Trophoblast cell (in vitro differentiated cells and primary cell): ENCODE data around the gene PGAM2.

Experiments
- DNase-seq, 2 donors: peaks; one replicate each; pipeline ENCODE4 v3.0.0-alpha.2; 2016
- H2AFZ ChIP-seq: 2 replicates; pipeline ENCODE4 v1.6.1; 2013; ENCODE audit warnings: low read length, moderate library complexity, mild to moderate bottlenecking; ENCODE audit not compliant: insufficient read depth, poor library complexity
- H2AK5ac ChIP-seq: 2 replicates; pipeline ENCODE4 v1.6.1; 2013; ENCODE audit warnings: mild to moderate bottlenecking, low read length
- H2BK120ac ChIP-seq: 2 replicates; pipeline ENCODE4 v1.6.1; 2013; ENCODE audit warnings: low read length, mild to moderate bottlenecking, moderate library complexity; ENCODE audit not compliant: insufficient read depth, poor library complexity
- H2BK12ac ChIP-seq: 2 replicates; pipeline ENCODE4 v1.6.1; 2013; ENCODE audit warnings: mild to moderate bottlenecking, low read length, moderate library complexity
- H2BK5ac ChIP-seq: 2 replicates; pipeline ENCODE4 v1.6.1; 2013; ENCODE audit warnings: low read length, low read depth, moderate library complexity, mild to moderate bottlenecking; ENCODE audit not compliant: poor library complexity
- H3K14ac ChIP-seq: 2 replicates; pipeline ENCODE4 v1.6.1; 2013; ENCODE audit warnings: mild to moderate bottlenecking, low read length
- H3K18ac ChIP-seq: 2 replicates; pipeline ENCODE4 v1.6.1; 2013; ENCODE audit warnings: mild to moderate bottlenecking, low read length
- H3K23ac ChIP-seq: 2 replicates; pipeline ENCODE4 v1.6.1; 2013; ENCODE audit warnings: low read length
- H3K27ac ChIP-seq: 2 replicates; pipeline ENCODE4 v1.5.1; 2013; ENCODE audit warnings: low read depth, mild to moderate bottlenecking, inconsistent platforms, low read length, moderate library complexity
- H3K27me3 ChIP-seq: 2 replicates; pipeline ENCODE4 v1.6.1; 2013; ENCODE audit warnings: inconsistent platforms, mild to moderate bottlenecking, low read length, moderate library complexity; ENCODE audit not compliant: insufficient read depth
- H3K36me3 ChIP-seq, 2 experiments: 1 replicate in 1 of 2; 2 replicates in 1 of 2; pipeline ENCODE4 v1.6.1; 2013; ENCODE audit warnings: low read length in 2 of 2, mild to moderate bottlenecking in 2 of 2, moderate library complexity in 1 of 2; ENCODE audit not compliant: insufficient read depth in 2 of 2, control insufficient read depth in 1 of 2
- H3K4ac ChIP-seq: 2 replicates; pipeline ENCODE4 v1.6.1; 2013; ENCODE audit warnings: low read depth, mild to moderate bottlenecking, low read length, moderate library complexity
- H3K4me1 ChIP-seq, 2 experiments: 1 replicate in 1 of 2; 2 replicates in 1 of 2; pipeline ENCODE4 v1.6.1; 2013; ENCODE audit warnings: low read length in 2 of 2, mild to moderate bottlenecking in 2 of 2, moderate library complexity in 1 of 2; ENCODE audit not compliant: insufficient read depth in 2 of 2, control insufficient read depth in 1 of 2
- H3K4me2 ChIP-seq: 2 replicates; pipeline ENCODE4 v1.6.1; 2013; ENCODE audit warnings: inconsistent platforms, mild to moderate bottlenecking, low read length, moderate library complexity
- H3K4me3 ChIP-seq: 2 replicates; pipeline ENCODE4 v1.5.1; 2013; ENCODE audit warnings: mild to moderate bottlenecking, low read depth, low read length, inconsistent platforms
- H3K79me1 ChIP-seq: one replicate; pipeline ENCODE4 v1.6.1; 2013; ENCODE audit warnings: low read length
- H3K79me2 ChIP-seq: 2 replicates; pipeline ENCODE4 v1.6.1; 2013; ENCODE audit warnings: low read length, mild to moderate bottlenecking; ENCODE audit not compliant: control insufficient read depth, insufficient read depth, poor library complexity
- H3K9ac ChIP-seq: 2 replicates; pipeline ENCODE4 v1.6.1; 2013; ENCODE audit warnings: mild to moderate bottlenecking, low read length
- H3K9me3 ChIP-seq: 2 replicates; pipeline ENCODE4 v1.6.1; 2013; ENCODE audit warnings: low read depth, mild to moderate bottlenecking, control low read depth, inconsistent platforms, low read length; ENCODE audit not compliant: insufficient read depth
- H4K12ac ChIP-seq: 2 replicates; pipeline ENCODE4 v1.6.1; 2013; ENCODE audit warnings: low read depth, mild to moderate bottlenecking, low read length, moderate library complexity
- H4K8ac ChIP-seq: 2 replicates; pipeline ENCODE4 v1.6.1; 2013; ENCODE audit warnings: low read depth, mild to moderate bottlenecking, low read length, moderate library complexity
- H4K91ac ChIP-seq: one replicate; pipeline ENCODE4 v1.6.1; 2013; ENCODE audit warnings: low read depth, mild to moderate bottlenecking, low read length, moderate library complexity
- WGBS: extraction: QIAGEN DNeasy Blood & Tissue Kit; methylation state at CpG from one replicate; pipeline ENCODE4 v1.1.7; 2013; ENCODE audit warnings: missing lambda C conversion rate; ENCODE audit not compliant: insufficient read length, insufficient coverage; ENCODE audit errors: extremely low coverage; 5-methylcytosine and 5-hydroxymethylcytosine counted together

Gene PGAM2

DNA sequence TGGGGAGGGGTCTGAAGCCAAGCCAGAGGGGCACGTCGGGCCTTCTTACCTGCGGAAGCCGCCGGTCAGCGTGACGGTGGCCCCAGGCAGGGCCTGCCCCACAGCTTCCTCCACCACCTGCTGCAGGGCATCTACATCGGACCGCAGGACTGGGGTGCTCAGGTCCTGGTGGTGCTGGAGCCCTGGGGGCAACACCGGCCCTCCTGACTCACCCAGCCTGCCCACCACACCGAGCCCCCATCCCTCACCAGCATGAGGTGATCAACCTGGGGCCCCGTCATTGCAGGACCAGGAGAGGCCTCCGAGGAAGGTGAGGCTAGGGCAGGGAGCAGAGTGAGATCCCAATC, 9.0 kb upstream of the PGAM2 start:
- Histone ChIP-seq H4K8ac (no peak overlapping the region), H3K9me3 (no peaks in the 10 kb centered on the region), H3K4me1 (peaks cover 10 to 14% of the 10 kb centered on the region in 2 experiments), H2AFZ (no peak overlapping the region), H3K4me3 (no peak overlapping the region), H2BK12ac (no peak overlapping the region), H4K12ac (no peak overlapping the region), H3K9ac (no peak overlapping the region), H3K14ac (no peak overlapping the region), H3K18ac (peak overlapping the region; percentile 41), H3K4me2 (no peak overlapping the region), H3K36me3 (peaks cover 50 to 53% of the 10 kb centered on the region in 2 experiments), H2AK5ac (no peak overlapping the region), H2BK120ac (no peak overlapping the region), H3K4ac (no peak overlapping the region), H3K79me1 (peaks cover 6% of the 10 kb centered on the region), H2BK5ac (no peak overlapping the region), H3K27ac (no peak overlapping the region), H3K27me3 (no peaks in the 10 kb centered on the region), H3K79me2 (no peaks in the 10 kb centered on the region), H4K91ac (peak overlapping the region; percentile 20), H3K23ac (no peak overlapping the region)
- DNase-seq, result peak in 1 of 2 donors; percentile 11
- no CpG with 5 or more reads among the region's 13 CpGs for WGBS

DNA sequence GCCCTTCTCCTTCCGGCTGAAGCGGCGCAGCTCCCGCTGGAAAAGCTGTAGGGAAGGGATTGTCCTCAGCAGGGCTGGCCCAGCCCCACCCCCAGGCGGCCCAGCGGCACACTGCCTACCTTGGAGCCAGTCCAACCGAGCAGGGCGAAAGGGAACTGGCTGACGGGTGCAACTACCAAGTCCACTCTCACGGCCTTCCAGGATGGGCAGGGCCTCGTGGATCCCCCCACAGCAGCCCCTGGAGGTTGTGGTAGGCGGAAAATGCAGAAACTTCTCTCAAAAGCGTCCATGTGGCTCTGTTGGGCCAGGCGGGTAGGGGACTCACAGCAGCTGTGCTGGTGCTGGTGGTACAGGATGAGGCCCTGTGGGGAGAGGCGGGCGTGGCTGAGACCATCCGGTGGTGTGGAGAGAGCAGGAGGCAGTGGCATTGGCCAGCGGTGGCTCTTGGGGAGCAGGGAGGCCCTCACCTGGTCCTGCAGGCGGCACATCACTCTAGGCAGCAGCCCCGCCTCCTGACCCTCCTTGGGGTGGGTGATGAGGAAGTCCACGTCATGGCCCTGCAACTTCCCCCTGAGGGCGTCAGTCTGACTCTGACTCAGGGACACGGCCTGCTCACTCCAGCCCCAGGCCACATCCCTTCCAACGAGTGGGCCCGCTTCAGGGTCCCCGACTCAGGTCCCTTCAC, 8.4 kb upstream of the PGAM2 start:
- Histone ChIP-seq H3K36me3 (peaks cover 48 to 49% of the 10 kb centered on the region in 2 experiments), H3K4me2 (no peak overlapping the region), H4K91ac (peak overlapping the region; percentile 57), H3K14ac (no peak overlapping the region), H2BK12ac (no peak overlapping the region), H3K9ac (no peak overlapping the region), H2AK5ac (peak overlapping the region; percentile 55), H4K12ac (peak overlapping the region; percentile 51), H3K4me1 (peaks cover 10 to 14% of the 10 kb centered on the region in 2 experiments), H3K79me2 (no peaks in the 10 kb centered on the region), H3K79me1 (peaks cover 6% of the 10 kb centered on the region), H3K23ac (no peak overlapping the region), H3K4ac (no peak overlapping the region), H2AFZ (no peak overlapping the region), H3K9me3 (no peaks in the 10 kb centered on the region), H3K27me3 (no peaks in the 10 kb centered on the region), H2BK120ac (peak overlapping the region; percentile 52), H2BK5ac (peak overlapping the region; percentile 44), H3K4me3 (no peak overlapping the region), H3K18ac (peak overlapping the region; percentile 41), H3K27ac (no peak overlapping the region), H4K8ac (peak overlapping the region; percentile 40)
- WGBS, result no CpG with 5 or more reads among the region's 26 CpGs
- peak; percentile 90 to 95 for DNase-seq

DNA sequence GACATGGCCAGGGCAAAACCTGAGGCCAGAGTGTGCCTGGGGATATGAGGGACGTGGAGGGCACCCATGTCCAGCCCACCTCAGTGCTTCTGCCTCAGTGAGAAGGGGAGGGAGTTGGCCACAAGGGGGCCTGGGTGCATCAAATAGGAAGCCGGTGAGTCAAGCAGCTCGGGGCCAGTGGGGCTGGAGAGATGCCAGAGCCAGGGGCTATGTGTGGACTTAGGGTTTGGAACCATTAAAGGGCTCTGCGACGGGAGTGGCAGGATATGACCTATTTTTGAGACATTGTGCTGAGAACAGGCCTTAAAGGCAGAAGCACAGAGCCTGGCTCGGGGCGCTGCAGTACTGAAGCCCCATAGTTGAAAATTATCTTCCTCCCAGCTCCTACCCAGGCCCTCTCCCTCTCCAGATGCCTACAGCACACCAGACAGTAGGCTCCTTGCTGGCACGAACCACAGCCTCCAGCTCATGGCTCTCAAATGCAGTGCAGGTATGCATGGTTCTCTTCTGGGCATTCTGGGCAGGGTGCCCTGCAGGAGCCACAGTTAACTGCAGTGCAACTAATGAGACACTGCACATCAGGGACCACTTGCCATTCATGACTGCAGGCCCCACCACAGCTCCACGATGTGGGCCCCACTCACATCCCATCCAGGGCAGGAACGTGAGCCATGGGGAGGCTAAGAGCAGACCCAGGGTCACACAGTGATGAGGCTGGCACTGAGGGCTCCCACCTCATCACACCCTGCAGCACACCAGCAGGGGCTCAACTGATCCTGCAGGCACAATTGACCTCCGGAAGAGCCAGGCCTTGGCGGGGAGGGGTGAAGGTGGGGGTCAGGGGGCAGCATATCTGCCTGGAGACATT, 7.2 kb upstream of the PGAM2 start:
- WGBS, result no CpG with 5 or more reads among the region's 12 CpGs
- H2AK5ac ChIP-seq, result peak overlapping the region; percentile 29
- peak overlapping the region; percentile 31 for H2BK120ac ChIP-seq

DNA sequence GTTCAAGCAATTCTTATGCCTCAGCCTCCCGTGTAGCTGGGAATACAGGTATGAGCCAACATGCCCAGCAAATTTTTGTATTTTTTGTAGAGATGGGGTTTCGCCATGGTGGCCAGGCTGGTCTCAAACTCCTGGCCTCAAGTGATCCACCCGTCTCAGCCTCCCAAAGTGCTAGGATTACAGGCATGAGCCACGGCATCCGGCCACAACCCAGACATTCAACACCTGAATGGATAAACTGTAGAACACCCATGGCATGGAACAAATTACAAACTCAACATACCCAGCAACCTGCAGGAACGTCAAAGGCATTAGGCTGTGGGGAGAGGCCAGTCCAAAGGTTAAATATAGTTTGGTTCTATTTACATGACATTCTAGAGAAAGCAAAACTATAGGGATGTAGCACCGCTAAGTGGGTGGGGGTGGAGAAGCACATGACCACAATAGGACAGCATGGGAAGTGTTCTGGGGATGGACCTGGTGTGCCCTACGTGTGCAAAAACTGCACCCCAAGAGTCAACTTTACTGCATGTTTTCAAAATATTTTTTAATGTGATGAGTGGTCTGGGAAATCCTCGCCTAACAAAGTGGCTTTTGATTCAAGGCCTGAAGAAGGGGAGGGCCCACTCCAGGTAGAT, 6.5 kb upstream of the PGAM2 start:
- Histone ChIP-seq H2AFZ (no peak overlapping the region), H3K14ac (no peak overlapping the region), H3K9me3 (no peaks in the 10 kb centered on the region), H3K18ac (no peak overlapping the region), H2BK120ac (no peak overlapping the region), H4K91ac (no peak overlapping the region), H3K79me2 (no peaks in the 10 kb centered on the region), H2BK5ac (no peak overlapping the region), H3K23ac (no peak overlapping the region), H3K27me3 (no peaks in the 10 kb centered on the region), H3K79me1 (peaks cover 6% of the 10 kb centered on the region), H3K27ac (no peak overlapping the region), H3K4me1 (peaks cover 10 to 14% of the 10 kb centered on the region in 2 experiments), H3K36me3 (peaks cover 30 to 32% of the 10 kb centered on the region in 2 experiments), H3K4me2 (no peak overlapping the region), H2BK12ac (no peak overlapping the region), H4K12ac (no peak overlapping the region), H4K8ac (no peak overlapping the region), H2AK5ac (no peak overlapping the region), H3K4me3 (no peak overlapping the region), H3K4ac (no peak overlapping the region), H3K9ac (no peak overlapping the region)
- WGBS, result no CpG with 5 or more reads among the region's 9 CpGs
- no peak for DNase-seq

More for the DNA sequence above, 7.2 kb upstream of the PGAM2 start:
- Histone ChIP-seq H2BK12ac (peak overlapping the region; percentile 52), H3K4ac (no peak overlapping the region), H3K79me1 (peaks cover 6% of the 10 kb centered on the region), H4K8ac (no peak overlapping the region), H3K23ac (no peak overlapping the region), H2AFZ (no peak overlapping the region), H3K14ac (peak overlapping the region; percentile 42), H3K4me2 (no peak overlapping the region), H3K79me2 (no peaks in the 10 kb centered on the region), H3K27me3 (no peaks in the 10 kb centered on the region), H4K91ac (no peak overlapping the region), H3K18ac (peak overlapping the region; percentile 44), H3K9me3 (no peaks in the 10 kb centered on the region), H3K4me1 (peaks cover 10 to 14% of the 10 kb centered on the region in 2 experiments), H2BK5ac (no peak overlapping the region), H4K12ac (peak overlapping the region; percentile 48), H3K36me3 (peaks cover 37 to 39% of the 10 kb centered on the region in 2 experiments), H3K4me3 (no peak overlapping the region), H3K9ac (no peak overlapping the region), H3K27ac (no peak overlapping the region)
- peak; percentile 61 to 70 for DNase-seq
